Keratinocyte (primary cell): ENCODE measurements around the gene SSNA1. TPM values are rescaled to one million over a fixed set of nuclear protein-coding genes. Genes with fewer than 3 reads are reported as not detected.

Experiments
- DNase-seq: peaks from one replicate; pipeline ENCODE4 v3.0.0-alpha.2; 2011; ENCODE audit warnings: low read depth, missing footprints, low spot score
- FAIRE-seq: peaks from 2 replicates; lab custom pipeline; 2011; peaks lifted over from hg19 to GRCh38; lab: Jason Lieb, UNC
- H2AFZ ChIP-seq: 2 replicates; pipeline ENCODE4 v1.6.0; 2012; ENCODE audit warnings: low read length, control low read depth, inconsistent platforms; ENCODE audit not compliant: control insufficient read depth
- H3K27ac ChIP-seq: 2 replicates; pipeline ENCODE4 v1.5.1; 2011; ENCODE audit warnings: low read length; ENCODE audit not compliant: control insufficient read depth, insufficient read depth
- H3K27me3 ChIP-seq: 3 replicates; pipeline ENCODE4 v1.6.0; 2011; ENCODE audit warnings: low read length; ENCODE audit not compliant: control insufficient read depth, insufficient read depth; ENCODE audit errors: extremely low read depth
- H3K36me3 ChIP-seq, 2 experiments: 2 replicates in 1 of 2; 3 replicates in 1 of 2; pipeline ENCODE4 v1.5.1; 2011; ENCODE audit warnings: low read length in 2 of 2, mild to moderate bottlenecking in 1 of 2; ENCODE audit not compliant: control insufficient read depth in 2 of 2, insufficient read depth in 2 of 2; ENCODE audit errors: extremely low read depth in 1 of 2
- H3K4me1 ChIP-seq: 3 replicates; pipeline ENCODE4 v1.5.1; 2011; ENCODE audit warnings: low read length; ENCODE audit not compliant: control insufficient read depth, insufficient read depth; ENCODE audit errors: extremely low read depth
- H3K4me2 ChIP-seq: 3 replicates; pipeline ENCODE4 v1.6.0; 2011; ENCODE audit warnings: low read depth, low read length; ENCODE audit not compliant: control insufficient read depth, insufficient read depth; ENCODE audit errors: extremely low read depth
- H3K4me3 ChIP-seq, 3 experiments: fragments of 200-600 bp in 1 of 3; sonication (generic) in 1 of 3; 2 replicates in 2 of 3; 3 replicates in 1 of 3; pipeline ENCODE4 v1.5.1; 2011 to 2016; ENCODE audit warnings: low read length in 3 of 3, mild to moderate bottlenecking in 3 of 3, control low read depth in 2 of 3, inconsistent platforms in 1 of 3, low read depth in 1 of 3, mixed read lengths in 1 of 3, mixed run types in 1 of 3, moderate library complexity in 1 of 3; ENCODE audit not compliant: control insufficient read depth in 2 of 3, insufficient read depth in 2 of 3; ENCODE audit errors: extremely low read depth in 1 of 3
- H3K79me2 ChIP-seq: 2 replicates; pipeline ENCODE4 v1.6.0; 2012; ENCODE audit warnings: low read length; ENCODE audit not compliant: control insufficient read depth, insufficient read depth
- H3K9ac ChIP-seq: 3 replicates; pipeline ENCODE4 v1.6.0; 2011; ENCODE audit warnings: low read length; ENCODE audit not compliant: control insufficient read depth, insufficient read depth; ENCODE audit errors: extremely low read depth
- H3K9me1 ChIP-seq: 3 replicates; pipeline ENCODE4 v1.6.0; 2011; ENCODE audit warnings: low read length; ENCODE audit not compliant: control insufficient read depth, insufficient read depth; ENCODE audit errors: extremely low read depth
- H3K9me3 ChIP-seq: 2 replicates; pipeline ENCODE4 v1.5.1; 2012; ENCODE audit warnings: low read depth, low read length; ENCODE audit not compliant: control insufficient read depth
- H4K20me1 ChIP-seq: 3 replicates; pipeline ENCODE4 v1.6.0; 2011; ENCODE audit warnings: low read length; ENCODE audit not compliant: control insufficient read depth, insufficient read depth; ENCODE audit errors: extremely low read depth
- CTCF ChIP-seq, 3 experiments: IDR thresholded peaks in 1 of 3; conservative IDR thresholded peaks in 1 of 3; optimal IDR thresholded peaks in 1 of 3; 2 replicates in 2 of 3; 3 replicates in 1 of 3; pipeline versions ENCODE3 to v1.5.1; 2011; ENCODE audit warnings: low read length in 3 of 3, mild to moderate bottlenecking in 3 of 3, moderate library complexity in 2 of 3, control low read depth in 1 of 3, inconsistent platforms in 1 of 3; ENCODE audit not compliant: insufficient read depth in 2 of 3; ENCODE audit errors: extremely low read depth in 1 of 3
- EZH2 ChIP-seq: IDR thresholded peaks from one replicate; pipeline ENCODE4 v1.6.1; 2012; ENCODE audit warnings: inconsistent platforms, mild to moderate bottlenecking, low read length, moderate library complexity
- dilution Hi-C: fragments of 300-500 bp; cut with MboI; formaldehyde crosslinking; loops from one replicate; pipeline ENCODE4 v1.7.0; 2020; ENCODE audit warnings: low sequenced_read_pairs; ENCODE audit not compliant: extremely low pct_ligation_motif_present
- polyA plus RNA-seq, 5 experiments: library from polyadenylated mRNA; depleted of rRNA in 3 of 5; stranded (reverse) in 3 of 5; stranded (forward) in 1 of 5; unstranded in 1 of 5; fragments of >200 nt; gene quantifications; 1 replicate in 1 of 5; 2 replicates in 3 of 5; 3 replicates in 1 of 5; pipeline versions ENCODE4 v1.2.1 to v1.2.3, GENCODE V29; 2011 to 2012; ENCODE audit warnings: missing spikeins in 2 of 5, low read depth in 1 of 5, low replicate concordance in 1 of 5

SSNA1 gene
- polyA plus RNA-seq, 1 donor (not counting 4 experiments of a cell fraction or from before 2014, with no cell fraction given) = 45.3 TPM

GRCh38 chr9:137191245-137191644 is 2.8 kb downstream of the SSNA1 start:
- dilution Hi-C loops = no loop called here
- DNase-seq (no peak), FAIRE-seq (no peak)
- H3K27ac ChIP-seq = no peak overlapping the region
- no peak overlapping the region for H3K4me2 ChIP-seq
- peaks cover 3% of the 10 kb centered on the region for H3K9me1 ChIP-seq
- peaks cover 38% of the 10 kb centered on the region for H3K4me1 ChIP-seq
- H4K20me1 ChIP-seq = peaks cover 5% of the 10 kb centered on the region
- H3K9me3 ChIP-seq = no peaks in the 10 kb centered on the region
- peaks cover 9 to 13% of the 10 kb centered on the region in 2 experiments for H3K36me3 ChIP-seq
- peaks cover 38% of the 10 kb centered on the region for H3K79me2 ChIP-seq
- peaks cover 3% of the 10 kb centered on the region for H3K27me3 ChIP-seq
- no peak overlapping the region for H3K9ac ChIP-seq
- H3K4me3 ChIP-seq = no peak overlapping the region
- H2AFZ ChIP-seq = no peak overlapping the region
- TF ChIP-seq EZH2 = no peak
- TF ChIP-seq CTCF (optimal IDR thresholded peaks at IDR 0.05 in 1 of 3, IDR thresholded peaks at IDR 0.05 in 1 of 3, conservative IDR thresholded peaks at IDR 0.05 in 1 of 3; ENCODE audit: extremely low read depth in 1 of 3, insufficient read depth in 2 of 3, low read length in 3 of 3) = no peak

- FAIRE-seq (no peak), DNase-seq (no peak)
- no peak for TF ChIP-seq EZH2
- no peak overlapping the region for H3K4me2 ChIP-seq
- H3K4me3 ChIP-seq = no peak overlapping the region
- H3K9me1 ChIP-seq = peaks cover 3% of the 10 kb centered on the region
- H2AFZ ChIP-seq = no peak overlapping the region
- H3K9me3 ChIP-seq = no peaks in the 10 kb centered on the region
- dilution Hi-C loops = no loop called here
- peaks cover 5% of the 10 kb centered on the region for H4K20me1 ChIP-seq
- no peak overlapping the region for H3K27ac ChIP-seq
- H3K4me1 ChIP-seq = peaks cover 36% of the 10 kb centered on the region
- H3K79me2 ChIP-seq = peaks cover 32% of the 10 kb centered on the region
- no peak overlapping the region for H3K9ac ChIP-seq
- peaks cover 3% of the 10 kb centered on the region for H3K27me3 ChIP-seq
- H3K36me3 ChIP-seq = peaks cover 9 to 13% of the 10 kb centered on the region in 2 experiments
Measured at GRCh38 chr9:137191691-137192447, 3.4 kb downstream of the SSNA1 start.
